SK-N-SH (cell line): ENCODE data around the gene ATP1B1. TPM values are rescaled to one million over a fixed set of nuclear protein-coding genes. Genes with fewer than 3 reads are reported as not detected.

Experiments used
- CTCF ChIA-PET: fragments of 300-600, 350-600 bp; formaldehyde crosslinking; extraction: SDS; loops from one replicate; lab custom pipeline; 2021; lab: Yijun Ruan, JAX
- POLR2A ChIA-PET: fragments of 350-600 bp; sonication (Branson Sonifier 250); formaldehyde crosslinking; extraction: SDS; loops from one replicate; lab custom pipeline; 2020; ENCODE audit warnings: antibody characterized with exemption, inconsistent platforms; lab: Yijun Ruan, JAX
- DNase-seq: peaks from one replicate; pipeline ENCODE4 v3.0.0; 2012
- H2AFZ ChIP-seq: fragments of 200-600 bp; sonication (generic); 2 replicates; pipeline ENCODE4 v1.8.1; 2016; ENCODE audit warnings: antibody characterized with exemption, mild to moderate bottlenecking, low read depth
- H3F3A ChIP-seq: fragments of 200-600 bp; sonication (generic); replicated peaks from 2 replicates; pipeline ENCODE3; 2016; ENCODE audit warnings: antibody characterized with exemption, mild to moderate bottlenecking; ENCODE audit not compliant: insufficient read depth
- H3K27ac ChIP-seq, 2 experiments: fragments of 200-500 bp in 1 of 2; fragments of 200-600 bp in 1 of 2; sonication (Bioruptor generic) in 1 of 2; sonication (generic), shearing (Covaris generic) in 1 of 2; 2 replicates each; pipeline versions ENCODE4 v1.5.1 to v1.6.1; 2014 to 2016; ENCODE audit warnings: low read depth in 2 of 2, inconsistent platforms in 1 of 2, low read length in 1 of 2, mild to moderate bottlenecking in 1 of 2, mixed read lengths in 1 of 2
- H3K27me3 ChIP-seq: fragments of 200-600 bp; sonication (generic), shearing (Covaris generic); 2 replicates; pipeline ENCODE4 v1.6.1; 2016; ENCODE audit warnings: mixed run types; ENCODE audit not compliant: insufficient read depth
- H3K36me3 ChIP-seq, 2 experiments: fragments of 200-500 bp in 1 of 2; fragments of 200-600 bp in 1 of 2; sonication (Bioruptor generic) in 1 of 2; sonication (generic) in 1 of 2; replicated peaks in 1 of 2; 2 replicates each; pipeline versions ENCODE3 to v1.5.1; 2014 to 2016; ENCODE audit warnings: low read length in 1 of 2, mild to moderate bottlenecking in 1 of 2; ENCODE audit not compliant: insufficient read depth in 2 of 2, control insufficient read depth in 1 of 2
- H3K4me1 ChIP-seq, 2 experiments: fragments of 200-500 bp in 1 of 2; fragments of 200-600 bp in 1 of 2; sonication (Bioruptor generic) in 1 of 2; sonication (generic), shearing (Covaris generic) in 1 of 2; 2 replicates each; pipeline versions ENCODE4 v1.5.1 to v1.6.1; 2014 to 2016; ENCODE audit warnings: low read depth in 1 of 2, low read length in 1 of 2, mixed run types in 1 of 2; ENCODE audit not compliant: insufficient read depth in 2 of 2, control insufficient read depth in 1 of 2
- H3K4me2 ChIP-seq: fragments of 200-600 bp; sonication (generic), shearing (Covaris generic); 2 replicates; pipeline ENCODE4 v1.6.1; 2017; ENCODE audit warnings: mixed run types
- H3K4me3 ChIP-seq, 2 experiments: fragments of 200-500 bp in 1 of 2; fragments of 200-600 bp in 1 of 2; sonication (Bioruptor generic) in 1 of 2; sonication (generic), shearing (Covaris generic) in 1 of 2; 2 replicates each; pipeline versions ENCODE4 v1.5.1 to v1.8.1; 2014 to 2016; ENCODE audit warnings: low read depth in 2 of 2, inconsistent platforms in 1 of 2, low read length in 1 of 2, mild to moderate bottlenecking in 1 of 2, mixed read lengths in 1 of 2, moderate library complexity in 1 of 2
- H3K79me2 ChIP-seq: fragments of 200-600 bp; sonication (generic); 2 replicates; pipeline ENCODE4 v1.8.1; 2017; ENCODE audit warnings: mild to moderate bottlenecking; ENCODE audit not compliant: insufficient read depth
- H3K9ac ChIP-seq: fragments of 200-600 bp; sonication (generic); 2 replicates; pipeline ENCODE4 v1.6.1; 2017; ENCODE audit warnings: mixed run types
- H3K9me2 ChIP-seq: fragments of 200-600 bp; sonication (generic); 2 replicates; pipeline ENCODE4 v1.6.1; 2017; ENCODE audit warnings: mixed run types
- H3K9me3 ChIP-seq: fragments of 200-600 bp; sonication (generic); 2 replicates; pipeline ENCODE4 v1.6.1; 2017; ENCODE audit warnings: mixed run types, mild to moderate bottlenecking, moderate library complexity
- H4K20me1 ChIP-seq: fragments of 200-600 bp; sonication (generic); 2 replicates; pipeline ENCODE4 v1.6.1; 2017; ENCODE audit warnings: mild to moderate bottlenecking, mixed run types; ENCODE audit not compliant: insufficient read depth
- CHD2 ChIP-seq: fragments of 150-350 bp; IDR thresholded peaks from 2 replicates; pipeline ENCODE4 v1.6.1; 2018; ENCODE audit warnings: low read length; ENCODE audit not compliant: partially characterized antibody
- CTCF ChIP-seq: fragments of 200-600 bp; sonication (generic); IDR thresholded peaks from 2 replicates; pipeline ENCODE4 v1.6.1; 2017; ENCODE audit warnings: antibody characterized with exemption, mild to moderate bottlenecking, moderate library complexity
- EP300 ChIP-seq, 2 experiments: IDR thresholded peaks; 2 replicates each; pipeline versions ENCODE4 v1.4.0 to v1.6.1; 2012; ENCODE audit warnings: borderline replicate concordance in 1 of 2, low read depth in 1 of 2, low read length in 1 of 2
- EZH2phosphoT487 ChIP-seq: fragments of 200-600 bp; sonication (generic); IDR thresholded peaks from 2 replicates; pipeline ENCODE4 v1.6.1; 2017; ENCODE audit warnings: low read depth, mixed run types, mild to moderate bottlenecking, antibody characterized with exemption, moderate library complexity, borderline replicate concordance
- FOXM1 ChIP-seq: IDR thresholded peaks from 2 replicates; pipeline ENCODE4 v1.4.0; 2012; ENCODE audit warnings: low read depth, mild to moderate bottlenecking
- GATA2 ChIP-seq: sonication (generic); formaldehyde crosslinking; IDR thresholded peaks from 2 replicates; pipeline ENCODE4 v1.5.0; 2020; ENCODE audit warnings: mild to moderate bottlenecking, missing genetic modification reagents
- JUND ChIP-seq: IDR thresholded peaks from 2 replicates; pipeline ENCODE4 v1.4.0; 2012
- NFIC ChIP-seq: IDR thresholded peaks from 2 replicates; pipeline ENCODE4 v1.4.0; 2012; ENCODE audit warnings: borderline replicate concordance
- PBX3 ChIP-seq: IDR thresholded peaks from 2 replicates; pipeline ENCODE4; 2012
- POLR2AphosphoS5 ChIP-seq: IDR thresholded peaks from 2 replicates; pipeline ENCODE4 v1.6.1; 2012; ENCODE audit warnings: low read depth, low read length
- RAD21 ChIP-seq: IDR thresholded peaks from 2 replicates; pipeline ENCODE4 v1.6.1; 2012; ENCODE audit warnings: mild to moderate bottlenecking, low read length
- REST ChIP-seq: IDR thresholded peaks from 2 replicates; pipeline ENCODE4 v1.6.1; 2012; ENCODE audit warnings: mild to moderate bottlenecking, low read depth, low read length, moderate library complexity
- RFX5 ChIP-seq: IDR thresholded peaks from 2 replicates; pipeline ENCODE4 v1.6.1; 2012; ENCODE audit warnings: mild to moderate bottlenecking, improper control_type of control experiment, low read length
- SIN3A ChIP-seq: IDR thresholded peaks from 2 replicates; pipeline ENCODE4 v1.6.1; 2012; ENCODE audit warnings: low read depth, mild to moderate bottlenecking, low read length, moderate library complexity, borderline replicate concordance
- SMC3 ChIP-seq: IDR thresholded peaks from 2 replicates; pipeline ENCODE4 v1.6.1; 2012; ENCODE audit warnings: low read depth, low read length, improper control_type of control experiment
- USF1 ChIP-seq: IDR thresholded peaks from 2 replicates; pipeline ENCODE4 v1.4.0; 2012; ENCODE audit warnings: low read depth, borderline replicate concordance
- ZBTB33 ChIP-seq: IDR thresholded peaks from 2 replicates; pipeline ENCODE4 v1.4.0; 2012; ENCODE audit warnings: low read depth, borderline replicate concordance
- WGBS: methylation state at CpG from one replicate; pipeline ENCODE4 v1.1.6; 2017; ENCODE audit warnings: low lambda C conversion rate; 5-methylcytosine and 5-hydroxymethylcytosine counted together
- polyA plus RNA-seq, 3 experiments: library from polyadenylated mRNA; depleted of rRNA; stranded (reverse); fragments of >200 nt; gene quantifications; 2 replicates each; pipeline ENCODE4 v1.2.3, GENCODE V29; 2012

ATP1B1 gene
- polyA plus RNA-seq, 1 of the 3 experiments (the other 2 are of a cell fraction) = 49.5 TPM

GRCh38 chr1:169109561-169110134, 3.2 kb downstream of the ATP1B1 start:
- ChIA-PET POLR2A (interaction anchor here (0.6 kb wide), 1 partner anchor 239 kb away, joined by 3 read pairs; no protein-coding TSS in a partner anchor), CTCF (interaction anchor here (0.8 to 8.9 kb wide), 16 partner anchors 8 to 670 kb away, joined by 3 to 92 read pairs (median 4); no protein-coding TSS in a partner anchor)

GRCh38 chr1:169110236-169110635, 3.7 kb downstream of the ATP1B1 start:
- H3F3A ChIP-seq = peaks cover 36% of the 10 kb centered on the region
- no peaks in the 10 kb centered on the region for H3K27me3 ChIP-seq
- peaks cover 23 to 51% of the 10 kb centered on the region in 2 experiments for H3K4me1 ChIP-seq
- peak overlapping the region; percentile 84 to 85 for H3K4me3 ChIP-seq
- no peak overlapping the region for H2AFZ ChIP-seq
- ChIA-PET POLR2A (no interaction called here), CTCF (interaction anchor here (1.1 to 8.9 kb wide), 8 partner anchors 9 to 670 kb away, joined by 3 to 92 read pairs (median 4); no protein-coding TSS in a partner anchor)
- H3K36me3 ChIP-seq = peaks cover 30 to 37% of the 10 kb centered on the region in 2 experiments
- peak overlapping the region; percentile 81 for H3K4me2 ChIP-seq
- no peaks in the 10 kb centered on the region for H4K20me1 ChIP-seq
- peak overlapping the region; percentile 95 to 97 for H3K27ac ChIP-seq
- no peak for DNase-seq
- H3K9me2 ChIP-seq = no peaks in the 10 kb centered on the region
- peak overlapping the region; percentile 85 for H3K9ac ChIP-seq
- 6% methylated on average over 3 of the region's 3 CpGs for WGBS
- peaks cover 81% of the 10 kb centered on the region for H3K79me2 ChIP-seq
- no peaks in the 10 kb centered on the region for H3K9me3 ChIP-seq
- TF ChIP-seq JUND = no peak
- no peak for TF ChIP-seq CTCF
- no peak for TF ChIP-seq PBX3
- TF ChIP-seq USF1 = no peak
- no peak for TF ChIP-seq ZBTB33
- no peak for TF ChIP-seq NFIC

More at GRCh38 chr1:169109561-169110134, 3.2 kb downstream of the ATP1B1 start:
- Histone ChIP-seq H2AFZ (no peak overlapping the region), H3K9me2 (no peaks in the 10 kb centered on the region), H3K4me3 (peak overlapping the region; percentile 84 to 85), H3F3A (peaks cover 36% of the 10 kb centered on the region), H3K36me3 (peaks cover 30 to 31% of the 10 kb centered on the region in 2 experiments), H3K9me3 (no peaks in the 10 kb centered on the region), H4K20me1 (no peaks in the 10 kb centered on the region), H3K4me1 (peaks cover 23 to 57% of the 10 kb centered on the region in 2 experiments), H3K79me2 (peaks cover 75% of the 10 kb centered on the region), H3K9ac (peak overlapping the region; percentile 85), H3K4me2 (peak overlapping the region; percentile 81), H3K27ac (peak overlapping the region; percentile 95 to 97), H3K27me3 (no peaks in the 10 kb centered on the region)
- WGBS = 6% methylated on average over 8 of the region's 8 CpGs
- TF ChIP-seq FOXM1 = no peak
- 0 out of 2 replicates have a peak, but pooled peaks have one; percentile 11 for TF ChIP-seq SMC3
- no peak for TF ChIP-seq SIN3A
- TF ChIP-seq POLR2AphosphoS5 = 0 out of 2 replicates have a peak, but pooled peaks have one; percentile 50
- no peak for TF ChIP-seq GATA2 (CRISPR knock-in tag)
- no peak for TF ChIP-seq CHD2
- no peak for TF ChIP-seq REST
- no peak for TF ChIP-seq JUND
- no peak; the same call in 1 of the 2 replicates for TF ChIP-seq RAD21
- peak; percentile 78 for TF ChIP-seq RFX5
- TF ChIP-seq EZH2phosphoT487 = no peak
- TF ChIP-seq EP300 (IDR thresholded peaks at IDR 0.05; ENCODE audit: borderline replicate concordance in 1 of 2, low read depth in 1 of 2, low read length in 1 of 2) = peak in 1 of 2 experiments; percentile 5; a peak in 1 of 4 replicates
- peak; percentile 70 for DNase-seq
